K562 (cell line): Measurements from ENCODE around the gene POLR3GL. TPM values are rescaled to one million over a fixed set of nuclear protein-coding genes. Genes with fewer than 3 reads are reported as not detected.
A peak's percentile ranks its signal among the peaks of the same experiment; 100 is the strongest.

Experiments
- BHLHE40 ChIP-seq: IDR thresholded peaks from 2 replicates; pipeline ENCODE4 v1.6.1; 2011; ENCODE audit warnings: low read length, improper control_type of control experiment
- E2F8 ChIP-seq: fragments of 450-650 bp; IDR thresholded peaks from 2 replicates; pipeline ENCODE4 v1.7.1; 2018; ENCODE audit warnings: mild to moderate bottlenecking, low read depth; ENCODE audit not compliant: partially characterized antibody
- GABPB1 ChIP-seq: sonication (generic); formaldehyde crosslinking; IDR thresholded peaks from 2 replicates; pipeline ENCODE4 v1.8.0; 2022; ENCODE audit warnings: mild to moderate bottlenecking, missing genetic modification reagents
- HEY1 ChIP-seq: fragments of 250-450 bp; sonication (Bioruptor Pico); IDR thresholded peaks from 2 replicates; pipeline ENCODE4 v1.5.0; 2020; ENCODE audit warnings: mild to moderate bottlenecking, moderate library complexity, borderline replicate concordance
- KLF6 ChIP-seq: fragments of 250-450 bp; sonication (Bioruptor Pico); IDR thresholded peaks from 2 replicates; pipeline ENCODE4 v1.4.0; 2020; ENCODE audit warnings: mild to moderate bottlenecking, moderate library complexity, borderline replicate concordance
- PHB2 ChIP-seq: fragments of 450-650 bp; IDR thresholded peaks from 2 replicates; pipeline ENCODE4 v1.6.1; 2017; ENCODE audit warnings: low read depth
- RBM34 ChIP-seq: fragments of 200-400 bp; formaldehyde crosslinking; IDR thresholded peaks from 2 replicates; pipeline ENCODE4 v1.6.1; 2018; ENCODE audit warnings: low read length, borderline replicate concordance; ENCODE audit not compliant: insufficient read depth
- SETDB1 ChIP-seq: IDR thresholded peaks from one replicate; pipeline ENCODE4 v1.6.1; 2012; ENCODE audit warnings: low read length, control low read depth, inconsistent platforms
- SNRNP70 ChIP-seq: fragments of 200-400 bp; formaldehyde crosslinking; optimal IDR thresholded peaks from 2 replicates; pipeline ENCODE3; 2017; ENCODE audit warnings: low read depth, low read length
- TCF7L2 ChIP-seq: fragments of 150-350 bp; IDR thresholded peaks from 2 replicates; pipeline ENCODE4 v1.6.1; 2016; ENCODE audit warnings: low read depth, mild to moderate bottlenecking, low read length, moderate library complexity
- ZC3H8 ChIP-seq: fragments of 450-650 bp; IDR thresholded peaks from 2 replicates; pipeline ENCODE4 v1.6.1; 2017
- ZNF197 ChIP-seq: fragments of 200-800 bp; sonication (Bioruptor generic); IDR thresholded peaks from 2 replicates; pipeline ENCODE4 v1.6.1; 2016; ENCODE audit warnings: low read depth, missing genetic modification characterization, missing compliant biosample characterization
- ZNF398 ChIP-seq: fragments of 250-450 bp; sonication (Bioruptor Pico); IDR thresholded peaks from 2 replicates; pipeline ENCODE4 v1.8.0; 2021; ENCODE audit warnings: moderate library complexity, mild to moderate bottlenecking, inconsistent platforms
- ZNF589 ChIP-seq: fragments of 200-800 bp; sonication (Bioruptor generic); IDR thresholded peaks from 2 replicates; pipeline ENCODE4 v1.6.1; 2016; ENCODE audit warnings: low read depth, missing genetic modification characterization, missing compliant biosample characterization
- ZNF695 ChIP-seq: fragments of 450-650 bp; formaldehyde crosslinking; IDR thresholded peaks from 2 replicates; pipeline ENCODE4 v1.4.0; 2020; ENCODE audit warnings: mild to moderate bottlenecking, moderate library complexity
- ZNF778 ChIP-seq: fragments of 450-650 bp; formaldehyde crosslinking; IDR thresholded peaks from 2 replicates; pipeline ENCODE4 v1.4.0; 2020; ENCODE audit warnings: mild to moderate bottlenecking, moderate library complexity
- ZNF780A ChIP-seq: fragments of 250-450 bp; sonication (Bioruptor Pico); IDR thresholded peaks from 2 replicates; pipeline ENCODE4 v1.5.0; 2021; ENCODE audit warnings: mild to moderate bottlenecking
- ZNF79 ChIP-seq: fragments of 250-450 bp; sonication (Bioruptor Pico); IDR thresholded peaks from 2 replicates; pipeline ENCODE4 v1.4.0; 2020; ENCODE audit warnings: low read depth, mild to moderate bottlenecking, moderate library complexity
- ZSCAN29 ChIP-seq: fragments of 450-650 bp; IDR thresholded peaks from 2 replicates; pipeline ENCODE4 v1.6.1; 2017
- polyA plus RNA-seq, 8 experiments: library from polyadenylated mRNA; depleted of rRNA in 4 of 8; stranded (reverse) in 5 of 8; unstranded in 3 of 8; fragments of >200 nt; fragmentation: Nextera tagmentation in 2 of 8; fragmentation: Illumina TruSeq in 1 of 8; extraction: Ambion mirVana in 2 of 8; extraction: Trizol in 1 of 8; gene quantifications; 2 replicates each; pipeline versions ENCODE4 v1.2.1 to v1.2.3, GENCODE V29; 2011 to 2014; ENCODE audit warnings: inconsistent platforms in 1 of 8, missing spikeins in 1 of 8
- total RNA-seq, 7 experiments: library from RNA; depleted of rRNA in 6 of 7; stranded (reverse); fragments of >200 nt in 6 of 7; fragmentation: Illumina TruSeq in 2 of 7; extraction: Trizol in 2 of 7; gene quantifications; 2 replicates each; pipeline versions ENCODE4 v1.2.1 to v1.2.3, GENCODE V29; 2011 to 2021; ENCODE audit warnings: low replicate concordance in 1 of 7
- TF ChIP-seq, protein P1 (sequence below): fragments of 450-650 bp; IDR thresholded peaks from 2 replicates; pipeline ENCODE4 v1.6.1; 2016; ENCODE audit warnings: low read depth, mild to moderate bottlenecking, moderate library complexity
- TF ChIP-seq, protein P2 (sequence below): fragments of 450-650 bp; IDR thresholded peaks from 2 replicates; pipeline ENCODE4 v1.6.1; 2017; ENCODE audit warnings: mild to moderate bottlenecking, moderate library complexity

POLR3GL gene
- total and polyA plus RNA-seq, 9 of the 15 experiments (the other 6 are each of a cell fraction or from before 2014, with no cell fraction given), result 14.6 to 48.4 (median 38.2) TPM

GRCh38 chr1:145990249-145990855, 25.9 kb downstream of the POLR3GL start (continued):
- TF ChIP-seq SNRNP70 (no peak), ZSCAN29 (no peak), ZNF589 (CRISPR knock-in tag) (0 out of 2 replicates have a peak, but pooled peaks have one; percentile 44), SETDB1 (no peak), ZNF778 (CRISPR knock-in tag) (no peak), KLF6 (CRISPR knock-in tag) (no peak), RBM34 (no peak), BHLHE40 (no peak), ZNF79 (CRISPR knock-in tag) (no peak), HEY1 (no peak), E2F8 (peak; percentile 57), ZNF197 (CRISPR knock-in tag) (no peak), ZC3H8 (no peak), ZNF695 (CRISPR knock-in tag) (no peak), PHB2 (no peak), ZNF780A (no peak), GABPB1 (CRISPR knock-in tag) (no peak), ZNF398 (no peak), TCF7L2 (no peak)
- TF ChIP-seq, protein P1, sequence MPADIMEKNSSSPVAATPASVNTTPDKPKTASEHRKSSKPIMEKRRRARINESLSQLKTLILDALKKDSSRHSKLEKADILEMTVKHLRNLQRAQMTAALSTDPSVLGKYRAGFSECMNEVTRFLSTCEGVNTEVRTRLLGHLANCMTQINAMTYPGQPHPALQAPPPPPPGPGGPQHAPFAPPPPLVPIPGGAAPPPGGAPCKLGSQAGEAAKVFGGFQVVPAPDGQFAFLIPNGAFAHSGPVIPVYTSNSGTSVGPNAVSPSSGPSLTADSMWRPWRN, result no peak
- TF ChIP-seq, protein P2, sequence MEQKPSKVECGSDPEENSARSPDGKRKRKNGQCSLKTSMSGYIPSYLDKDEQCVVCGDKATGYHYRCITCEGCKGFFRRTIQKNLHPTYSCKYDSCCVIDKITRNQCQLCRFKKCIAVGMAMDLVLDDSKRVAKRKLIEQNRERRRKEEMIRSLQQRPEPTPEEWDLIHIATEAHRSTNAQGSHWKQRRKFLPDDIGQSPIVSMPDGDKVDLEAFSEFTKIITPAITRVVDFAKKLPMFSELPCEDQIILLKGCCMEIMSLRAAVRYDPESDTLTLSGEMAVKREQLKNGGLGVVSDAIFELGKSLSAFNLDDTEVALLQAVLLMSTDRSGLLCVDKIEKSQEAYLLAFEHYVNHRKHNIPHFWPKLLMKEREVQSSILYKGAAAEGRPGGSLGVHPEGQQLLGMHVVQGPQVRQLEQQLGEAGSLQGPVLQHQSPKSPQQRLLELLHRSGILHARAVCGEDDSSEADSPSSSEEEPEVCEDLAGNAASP, result no peak
